Epithelial cell of esophagus (primary cell): Measurements from ENCODE around the gene GPSM1.

ENCODE experiments used
- DNase-seq: peaks from one replicate; pipeline ENCODE4 v3.0.0; 2010; ENCODE audit warnings: low read depth
- H3K4me3 ChIP-seq: 2 replicates; pipeline ENCODE4 v1.5.1; 2011; ENCODE audit warnings: mild to moderate bottlenecking, low read length, control low read depth
- TF ChIP-seq, protein P1 (sequence below): IDR thresholded peaks from 2 replicates; pipeline ENCODE4 v1.5.1; 2011; ENCODE audit warnings: low read depth, mild to moderate bottlenecking, low read length, control low read depth, inconsistent platforms; ENCODE audit not compliant: insufficient read depth; ENCODE audit errors: missing control alignments

Gene GPSM1

DNA sequence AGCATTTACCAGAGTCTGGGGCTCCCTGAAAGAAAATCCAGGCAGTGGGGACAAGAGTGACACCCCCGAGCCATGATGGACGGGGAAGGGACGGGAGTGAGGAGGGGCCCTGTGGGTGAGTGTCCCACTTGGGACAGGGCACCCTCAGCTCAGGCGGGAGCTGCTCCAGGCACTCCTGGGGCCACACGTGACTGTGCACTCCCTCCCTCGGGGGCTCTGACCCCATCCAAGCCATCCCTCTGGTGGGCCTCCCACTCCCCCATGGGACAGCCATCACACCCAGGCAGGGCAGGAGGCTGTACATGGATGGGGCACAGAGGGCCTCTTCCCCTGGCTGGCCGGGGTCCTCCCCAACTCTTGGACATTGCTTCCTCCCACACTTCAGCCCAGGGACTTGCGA, 49.1 kb downstream of the GPSM1 start:
- TF ChIP-seq, protein P1, sequence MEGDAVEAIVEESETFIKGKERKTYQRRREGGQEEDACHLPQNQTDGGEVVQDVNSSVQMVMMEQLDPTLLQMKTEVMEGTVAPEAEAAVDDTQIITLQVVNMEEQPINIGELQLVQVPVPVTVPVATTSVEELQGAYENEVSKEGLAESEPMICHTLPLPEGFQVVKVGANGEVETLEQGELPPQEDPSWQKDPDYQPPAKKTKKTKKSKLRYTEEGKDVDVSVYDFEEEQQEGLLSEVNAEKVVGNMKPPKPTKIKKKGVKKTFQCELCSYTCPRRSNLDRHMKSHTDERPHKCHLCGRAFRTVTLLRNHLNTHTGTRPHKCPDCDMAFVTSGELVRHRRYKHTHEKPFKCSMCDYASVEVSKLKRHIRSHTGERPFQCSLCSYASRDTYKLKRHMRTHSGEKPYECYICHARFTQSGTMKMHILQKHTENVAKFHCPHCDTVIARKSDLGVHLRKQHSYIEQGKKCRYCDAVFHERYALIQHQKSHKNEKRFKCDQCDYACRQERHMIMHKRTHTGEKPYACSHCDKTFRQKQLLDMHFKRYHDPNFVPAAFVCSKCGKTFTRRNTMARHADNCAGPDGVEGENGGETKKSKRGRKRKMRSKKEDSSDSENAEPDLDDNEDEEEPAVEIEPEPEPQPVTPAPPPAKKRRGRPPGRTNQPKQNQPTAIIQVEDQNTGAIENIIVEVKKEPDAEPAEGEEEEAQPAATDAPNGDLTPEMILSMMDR = no peak
- no peak for DNase-seq
- no peak overlapping the region for H3K4me3 ChIP-seq

DNA sequence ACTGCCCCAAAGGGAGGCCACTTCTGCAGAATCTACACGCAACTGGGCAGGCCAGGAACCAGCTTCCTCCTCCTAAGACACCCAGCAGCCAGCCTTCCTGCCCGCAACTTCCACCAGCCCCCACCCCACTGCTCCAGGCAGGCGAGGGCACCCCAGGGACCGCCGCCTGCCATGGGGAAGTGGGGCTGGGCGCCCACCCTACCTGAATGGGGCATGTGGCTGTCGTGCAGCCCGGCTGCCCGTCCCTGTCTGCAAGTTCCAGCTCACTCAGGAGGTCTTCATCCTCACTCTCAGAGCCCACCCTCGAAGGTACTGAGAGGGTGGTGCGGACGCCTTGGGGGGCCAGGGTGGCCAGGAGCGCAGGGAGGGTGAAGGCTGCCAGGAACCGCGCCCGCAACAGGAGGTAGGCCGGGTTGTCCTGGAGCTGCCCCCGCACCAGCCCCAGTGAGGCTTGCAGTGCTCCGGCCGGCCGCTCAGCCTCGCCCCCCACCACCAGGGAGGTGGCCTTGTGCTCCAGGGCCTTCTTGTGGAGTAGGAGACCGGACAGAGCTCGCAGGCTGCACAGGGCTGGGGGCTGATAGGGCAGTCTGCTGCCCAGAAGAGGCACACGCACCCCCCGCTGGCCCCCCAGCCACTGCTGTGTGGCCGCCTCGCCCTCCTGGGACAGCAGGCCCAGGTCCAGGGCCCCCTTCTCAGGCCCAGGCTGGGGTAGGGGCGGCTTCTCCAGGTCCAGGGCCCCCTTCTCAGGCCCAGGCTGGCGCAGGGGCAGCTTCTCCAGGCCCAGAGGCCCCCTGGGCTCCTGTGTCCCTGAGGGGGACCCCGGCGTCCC, 50.2 kb downstream of the GPSM1 start:
- no peak overlapping the region for H3K4me3 ChIP-seq
- no peak for DNase-seq
- TF ChIP-seq, protein P1 = no peak

DNA sequence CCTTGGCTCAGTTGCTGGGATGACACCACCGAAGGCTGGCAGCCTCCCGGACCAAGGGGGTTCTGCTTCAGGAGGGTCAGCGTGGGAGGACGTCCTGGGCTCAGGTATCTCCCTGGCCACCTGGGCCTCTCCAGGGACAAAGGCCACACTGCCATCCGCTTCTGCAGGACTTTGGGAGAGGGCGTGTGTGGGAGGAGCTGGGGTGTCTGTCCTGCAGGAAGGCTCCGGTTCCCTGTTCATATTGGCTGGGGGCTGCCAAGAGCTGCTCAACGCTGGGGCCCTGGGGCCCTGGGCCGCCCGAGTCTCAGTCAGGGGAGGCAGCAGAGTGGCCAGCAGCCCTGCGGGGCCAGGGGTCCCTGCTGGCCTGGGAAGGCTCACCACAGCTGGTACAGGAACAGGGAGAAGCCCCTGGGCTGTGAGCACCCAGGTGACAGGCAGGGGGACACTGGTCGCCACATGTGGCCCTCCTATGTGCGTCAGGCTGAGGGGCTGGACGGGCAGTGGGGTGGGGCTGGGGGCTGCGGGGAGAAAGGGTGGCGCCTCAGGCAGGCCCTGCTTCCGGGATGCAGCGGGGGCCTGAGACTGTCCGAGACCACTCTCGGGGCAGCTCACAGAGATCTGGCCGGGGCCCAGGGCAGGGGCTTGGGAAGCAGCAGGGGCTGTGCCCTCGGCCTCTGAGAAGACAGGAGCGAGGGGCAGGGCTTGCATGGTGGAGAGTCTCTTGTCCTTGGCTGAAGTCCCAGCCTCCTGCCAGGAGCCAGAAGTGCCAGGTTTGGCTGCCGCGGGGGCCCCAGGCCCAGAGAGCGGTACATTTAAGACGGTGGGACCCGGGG, 51.0 kb downstream of the GPSM1 start:
- TF ChIP-seq, protein P1 = no peak
- H3K4me3 ChIP-seq = no peak overlapping the region
- DNase-seq = no peak

DNA sequence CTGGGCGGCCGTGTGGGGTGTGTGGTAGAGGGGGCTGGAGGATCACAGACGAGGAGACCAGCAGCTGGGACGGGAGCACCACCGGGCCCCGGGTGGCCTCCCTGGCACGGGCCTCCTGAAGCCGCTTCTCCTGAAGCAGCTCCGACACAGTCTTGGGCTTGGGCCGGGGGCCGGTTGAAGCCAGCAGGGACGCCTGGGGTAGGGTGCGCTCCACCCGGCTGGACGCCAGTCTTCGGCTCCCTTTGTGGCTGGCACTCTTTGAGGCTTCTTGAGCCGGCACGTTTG, 51.6 kb downstream of the GPSM1 start:
- H3K4me3 ChIP-seq = no peak overlapping the region

DNA sequence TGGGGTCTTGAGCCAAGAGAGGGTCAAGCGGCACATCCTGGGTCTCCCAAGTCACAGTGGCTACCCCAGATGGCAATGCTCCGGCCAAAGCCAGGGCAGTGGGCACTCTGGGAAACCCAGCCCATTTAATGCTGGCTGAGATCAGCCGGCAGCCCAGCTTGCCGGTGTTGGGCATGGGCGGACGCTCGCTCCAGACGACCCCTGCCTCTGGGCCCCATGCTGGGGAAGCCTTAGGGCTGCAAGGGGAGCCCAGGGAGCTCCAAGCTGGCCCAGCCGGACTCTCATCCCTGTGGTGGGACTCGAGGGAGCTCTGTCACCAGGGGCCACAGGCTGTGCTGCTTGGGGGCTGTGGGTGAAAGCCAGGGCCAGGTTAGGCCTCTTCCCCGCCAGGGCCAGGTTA, 52.1 kb downstream of the GPSM1 start:
- no peak for DNase-seq
- TF ChIP-seq, protein P1 = no peak
- no peak overlapping the region for H3K4me3 ChIP-seq

More for the DNA sequence above, 51.6 kb downstream of the GPSM1 start:
- TF ChIP-seq, protein P1 = no peak
- DNase-seq = no peak

DNA sequence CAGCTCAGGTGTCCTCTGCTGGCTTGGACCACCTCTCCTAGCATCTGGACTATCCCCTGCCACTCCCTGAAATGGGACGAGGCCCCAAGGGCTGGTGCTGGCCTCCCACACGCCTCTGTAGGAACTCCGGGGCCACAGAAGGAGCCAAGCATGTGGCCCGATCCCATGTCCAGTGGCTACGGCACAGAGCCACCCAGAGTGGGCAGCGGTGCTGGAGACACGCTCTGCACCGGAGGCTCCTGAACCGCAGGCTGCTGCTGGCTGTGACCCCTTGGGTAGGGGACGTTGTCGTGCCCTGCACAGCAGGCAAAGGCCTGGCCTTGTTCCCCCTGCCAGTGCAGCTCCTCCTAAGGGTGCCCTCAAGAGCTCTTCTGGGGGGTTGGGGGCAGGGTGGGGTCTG, 52.6 kb downstream of the GPSM1 start:
- TF ChIP-seq, protein P1 = no peak
- DNase-seq = no peak
- H3K4me3 ChIP-seq = no peak overlapping the region
